Panc1 (cell line): Measurements from ENCODE around the gene NOTUM.

Experiments
- CTCF ChIP-seq: fragments of 450-650 bp; IDR thresholded peaks from 2 replicates; pipeline ENCODE4 v1.5.1; 2017; ENCODE audit warnings: mild to moderate bottlenecking
- POLR2AphosphoS5 ChIP-seq: IDR thresholded peaks from 2 replicates; pipeline ENCODE4 v1.6.1; 2012; ENCODE audit warnings: mild to moderate bottlenecking, low read depth, low read length, moderate library complexity
- REST ChIP-seq, 2 experiments: IDR thresholded peaks; 2 replicates each; pipeline ENCODE4 v1.6.1; 2011 to 2012; ENCODE audit warnings: low read depth in 2 of 2, control low read depth in 1 of 2, low read length in 1 of 2, mild to moderate bottlenecking in 1 of 2, moderate library complexity in 1 of 2; ENCODE audit not compliant: insufficient read depth in 1 of 2
- SIN3A ChIP-seq: IDR thresholded peaks from 2 replicates; pipeline ENCODE4 v1.6.1; 2012; ENCODE audit warnings: low read depth, mild to moderate bottlenecking, low read length, moderate library complexity, borderline replicate concordance; ENCODE audit not compliant: insufficient read depth

- TF ChIP-seq REST (IDR thresholded peaks at IDR 0.05; ENCODE audit: insufficient read depth in 1 of 2, low read depth in 2 of 2, low read length in 1 of 2) (no peak), POLR2AphosphoS5 (no peak), CTCF (no peak), SIN3A (no peak)
Observed at GRCh38 chr17:81918832-81919545, 42.0 kb downstream of the NOTUM start.
